Bone marrow (tissue), 2 donors: ENCODE results near the gene HPS4.
"Not testable (repeated sequence)": the region's sequence is repeated elsewhere in the genome, so short reads cannot be mapped to it uniquely, and the experiment has no call there.

Experiments
- DNase-seq, 2 donors: peaks; one replicate each; lab custom pipeline; 2025; lab: John Stamatoyannopoulos, UW

The HPS4 gene

GRCh38 chr22:26483439-26484359, at the start of gene HPS4, which contains the start of gene SRRD:
Gene HPS4, minus strand, starts transcription at chr22:26483783. Its CDS starts 2,021 bp downstream, at chr22:26481762.
Gene SRRD, plus strand, starts transcription at chr22:26483877. Its CDS starts 14 bp downstream, at chr22:26483891.
- DNase-seq: peak; percentile 75 to 84

- DNase-seq: peak in 1 of 2 donors; percentile 12
Measured at GRCh38 chr22:26529345-26529744, 45.8 kb upstream of the HPS4 start.

- DNase-seq: not testable (repeated sequence)
Measured at GRCh38 chr22:26528518-26528917, 44.9 kb upstream of the HPS4 start.

GRCh38 chr22:26527574-26528465, 44.2 kb upstream of the HPS4 start:
- no peak for DNase-seq

GRCh38 chr22:26527167-26527566, 43.6 kb upstream of the HPS4 start:
- no peak for DNase-seq

GRCh38 chr22:26525946-26526564, 42.5 kb upstream of the HPS4 start:
- no peak for DNase-seq

GRCh38 chr22:26524870-26525269, 41.3 kb upstream of the HPS4 start:
- no peak for DNase-seq

- DNase-seq: no peak
Measured at GRCh38 chr22:26522592-26522991, 39.0 kb upstream of the HPS4 start.

GRCh38 chr22:26522012-26522411, 38.4 kb upstream of the HPS4 start:
- DNase-seq: no peak

GRCh38 chr22:26517429-26517828, 33.8 kb upstream of the HPS4 start:
- DNase-seq: no peak

- no peak for DNase-seq
Measured at GRCh38 chr22:26516503-26516902, 32.9 kb upstream of the HPS4 start.

- DNase-seq: no peak
Measured at GRCh38 chr22:26515931-26516330, 32.3 kb upstream of the HPS4 start.

- no peak for DNase-seq
Measured at GRCh38 chr22:26514419-26515161, 31.0 kb upstream of the HPS4 start.

GRCh38 chr22:26513838-26514237, 30.3 kb upstream of the HPS4 start:
- no peak for DNase-seq

GRCh38 chr22:26512149-26512793, 28.7 kb upstream of the HPS4 start, which contains the start of gene TFIP11:
Gene TFIP11, minus strand, starts transcription at chr22:26512473. Its CDS starts 2,201 bp downstream, at chr22:26510272.
- peak; percentile 70 to 87 for DNase-seq

- no peak for DNase-seq
Measured at GRCh38 chr22:26508148-26508547, 24.6 kb upstream of the HPS4 start.

- no peak for DNase-seq
Measured at GRCh38 chr22:26503758-26504157, 20.2 kb upstream of the HPS4 start.

GRCh38 chr22:26502688-26503561, 19.3 kb upstream of the HPS4 start:
- DNase-seq: peak in 1 of 2 donors; percentile 90

- DNase-seq: no peak
Measured at GRCh38 chr22:26501996-26502395, 18.4 kb upstream of the HPS4 start.
